Adrenal gland (tissue), 5 donors: ENCODE results near the gene GPRIN3.

Experiments
- POLR2A ChIP-seq, 2 donors: fragments of 450-650 bp; IDR thresholded peaks; one replicate each; pipeline ENCODE4 v1.6.1; 2017; ENCODE audit warnings: antibody characterized with exemption in 2 of 2, mild to moderate bottlenecking in 2 of 2, moderate library complexity in 1 of 2
- TF ChIP-seq, protein P1 (sequence below), 6 experiments: fragments of 450-650 bp in 4 of 6; fragments of 200-600 bp in 2 of 6; sonication (generic) in 1 of 6; IDR thresholded peaks; 1 replicate in 5 of 6; 2 replicates in 1 of 6; pipeline versions ENCODE4 v1.5.1 to v1.8.0; 2016 to 2021; ENCODE audit warnings: antibody characterized with exemption in 6 of 6, mild to moderate bottlenecking in 2 of 6, moderate library complexity in 1 of 6
- donor health status: DM: no; HTN: no; CAD: no.

DNA sequence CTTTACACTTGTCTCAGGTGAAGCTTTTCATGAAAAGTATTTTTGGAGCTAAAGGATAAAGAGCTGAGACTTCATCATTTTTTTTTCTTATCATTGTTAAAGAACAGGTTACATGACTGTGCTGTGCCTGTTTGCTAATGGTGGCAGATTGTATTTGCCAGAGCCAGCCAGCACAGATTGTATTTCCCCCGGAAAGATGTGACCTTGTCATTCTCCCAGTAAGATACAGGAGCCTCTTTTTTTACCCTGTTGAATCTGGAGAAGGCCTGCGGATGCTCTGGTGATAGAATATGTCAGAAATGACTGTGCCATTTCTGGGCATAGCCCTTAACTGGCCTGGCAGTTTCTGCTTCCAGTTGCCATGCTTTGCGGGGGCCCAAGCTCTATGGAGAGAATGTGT, 91.9 kb downstream of the GPRIN3 start:
- TF ChIP-seq, protein P1, sequence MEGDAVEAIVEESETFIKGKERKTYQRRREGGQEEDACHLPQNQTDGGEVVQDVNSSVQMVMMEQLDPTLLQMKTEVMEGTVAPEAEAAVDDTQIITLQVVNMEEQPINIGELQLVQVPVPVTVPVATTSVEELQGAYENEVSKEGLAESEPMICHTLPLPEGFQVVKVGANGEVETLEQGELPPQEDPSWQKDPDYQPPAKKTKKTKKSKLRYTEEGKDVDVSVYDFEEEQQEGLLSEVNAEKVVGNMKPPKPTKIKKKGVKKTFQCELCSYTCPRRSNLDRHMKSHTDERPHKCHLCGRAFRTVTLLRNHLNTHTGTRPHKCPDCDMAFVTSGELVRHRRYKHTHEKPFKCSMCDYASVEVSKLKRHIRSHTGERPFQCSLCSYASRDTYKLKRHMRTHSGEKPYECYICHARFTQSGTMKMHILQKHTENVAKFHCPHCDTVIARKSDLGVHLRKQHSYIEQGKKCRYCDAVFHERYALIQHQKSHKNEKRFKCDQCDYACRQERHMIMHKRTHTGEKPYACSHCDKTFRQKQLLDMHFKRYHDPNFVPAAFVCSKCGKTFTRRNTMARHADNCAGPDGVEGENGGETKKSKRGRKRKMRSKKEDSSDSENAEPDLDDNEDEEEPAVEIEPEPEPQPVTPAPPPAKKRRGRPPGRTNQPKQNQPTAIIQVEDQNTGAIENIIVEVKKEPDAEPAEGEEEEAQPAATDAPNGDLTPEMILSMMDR (IDR thresholded peaks at IDR 0.05) = no peak
- no peak for TF ChIP-seq POLR2A (IDR thresholded peaks at IDR 0.05)
